Keratinocyte (primary cell): Measurements from ENCODE around the gene DNM2. TPM values are rescaled to one million over a fixed set of nuclear protein-coding genes. Genes with fewer than 3 reads are reported as not detected.

ENCODE experiments used
- DNase-seq: peaks from one replicate; pipeline ENCODE4 v3.0.0-alpha.2; 2011; ENCODE audit warnings: low read depth, missing footprints, low spot score
- FAIRE-seq: peaks from 2 replicates; lab custom pipeline; 2011; peaks lifted over from hg19 to GRCh38; lab: Jason Lieb, UNC
- H2AFZ ChIP-seq: 2 replicates; pipeline ENCODE4 v1.6.0; 2012; ENCODE audit warnings: low read length, control low read depth, inconsistent platforms; ENCODE audit not compliant: control insufficient read depth
- H3K27ac ChIP-seq: 2 replicates; pipeline ENCODE4 v1.5.1; 2011; ENCODE audit warnings: low read length; ENCODE audit not compliant: control insufficient read depth, insufficient read depth
- H3K27me3 ChIP-seq: 3 replicates; pipeline ENCODE4 v1.6.0; 2011; ENCODE audit warnings: low read length; ENCODE audit not compliant: control insufficient read depth, insufficient read depth; ENCODE audit errors: extremely low read depth
- H3K36me3 ChIP-seq, 2 experiments: 2 replicates in 1 of 2; 3 replicates in 1 of 2; pipeline ENCODE4 v1.5.1; 2011; ENCODE audit warnings: low read length in 2 of 2, mild to moderate bottlenecking in 1 of 2; ENCODE audit not compliant: control insufficient read depth in 2 of 2, insufficient read depth in 2 of 2; ENCODE audit errors: extremely low read depth in 1 of 2
- H3K4me1 ChIP-seq: 3 replicates; pipeline ENCODE4 v1.5.1; 2011; ENCODE audit warnings: low read length; ENCODE audit not compliant: control insufficient read depth, insufficient read depth; ENCODE audit errors: extremely low read depth
- H3K4me2 ChIP-seq: 3 replicates; pipeline ENCODE4 v1.6.0; 2011; ENCODE audit warnings: low read depth, low read length; ENCODE audit not compliant: control insufficient read depth, insufficient read depth; ENCODE audit errors: extremely low read depth
- H3K4me3 ChIP-seq, 3 experiments: fragments of 200-600 bp in 1 of 3; sonication (generic) in 1 of 3; 2 replicates in 2 of 3; 3 replicates in 1 of 3; pipeline ENCODE4 v1.5.1; 2011 to 2016; ENCODE audit warnings: low read length in 3 of 3, mild to moderate bottlenecking in 3 of 3, control low read depth in 2 of 3, inconsistent platforms in 1 of 3, low read depth in 1 of 3, mixed read lengths in 1 of 3, mixed run types in 1 of 3, moderate library complexity in 1 of 3; ENCODE audit not compliant: control insufficient read depth in 2 of 3, insufficient read depth in 2 of 3; ENCODE audit errors: extremely low read depth in 1 of 3
- H3K79me2 ChIP-seq: 2 replicates; pipeline ENCODE4 v1.6.0; 2012; ENCODE audit warnings: low read length; ENCODE audit not compliant: control insufficient read depth, insufficient read depth
- H3K9ac ChIP-seq: 3 replicates; pipeline ENCODE4 v1.6.0; 2011; ENCODE audit warnings: low read length; ENCODE audit not compliant: control insufficient read depth, insufficient read depth; ENCODE audit errors: extremely low read depth
- H3K9me1 ChIP-seq: 3 replicates; pipeline ENCODE4 v1.6.0; 2011; ENCODE audit warnings: low read length; ENCODE audit not compliant: control insufficient read depth, insufficient read depth; ENCODE audit errors: extremely low read depth
- H3K9me3 ChIP-seq: 2 replicates; pipeline ENCODE4 v1.5.1; 2012; ENCODE audit warnings: low read depth, low read length; ENCODE audit not compliant: control insufficient read depth
- H4K20me1 ChIP-seq: 3 replicates; pipeline ENCODE4 v1.6.0; 2011; ENCODE audit warnings: low read length; ENCODE audit not compliant: control insufficient read depth, insufficient read depth; ENCODE audit errors: extremely low read depth
- CTCF ChIP-seq, 3 experiments: IDR thresholded peaks in 1 of 3; conservative IDR thresholded peaks in 1 of 3; optimal IDR thresholded peaks in 1 of 3; 2 replicates in 2 of 3; 3 replicates in 1 of 3; pipeline versions ENCODE3 to v1.5.1; 2011; ENCODE audit warnings: low read length in 3 of 3, mild to moderate bottlenecking in 3 of 3, moderate library complexity in 2 of 3, control low read depth in 1 of 3, inconsistent platforms in 1 of 3; ENCODE audit not compliant: insufficient read depth in 2 of 3; ENCODE audit errors: extremely low read depth in 1 of 3
- EZH2 ChIP-seq: IDR thresholded peaks from one replicate; pipeline ENCODE4 v1.6.1; 2012; ENCODE audit warnings: inconsistent platforms, mild to moderate bottlenecking, low read length, moderate library complexity
- dilution Hi-C: fragments of 300-500 bp; cut with MboI; formaldehyde crosslinking; loops from one replicate; pipeline ENCODE4 v1.7.0; 2020; ENCODE audit warnings: low sequenced_read_pairs; ENCODE audit not compliant: extremely low pct_ligation_motif_present
- polyA plus RNA-seq, 5 experiments: library from polyadenylated mRNA; depleted of rRNA in 3 of 5; stranded (reverse) in 3 of 5; stranded (forward) in 1 of 5; unstranded in 1 of 5; fragments of >200 nt; gene quantifications; 1 replicate in 1 of 5; 2 replicates in 3 of 5; 3 replicates in 1 of 5; pipeline versions ENCODE4 v1.2.1 to v1.2.3, GENCODE V29; 2011 to 2012; ENCODE audit warnings: missing spikeins in 2 of 5, low read depth in 1 of 5, low replicate concordance in 1 of 5

DNM2 gene
- polyA plus RNA-seq, 1 donor (not counting 4 experiments of a cell fraction or from before 2014, with no cell fraction given): 60.1 TPM

GRCh38 chr19:10838377-10838776 is 120.5 kb downstream of the DNM2 start:
- no peak overlapping the region for H3K9ac ChIP-seq
- H3K79me2 ChIP-seq: no peaks in the 10 kb centered on the region
- no peaks in the 10 kb centered on the region for H3K27me3 ChIP-seq
- no peaks in the 10 kb centered on the region for H4K20me1 ChIP-seq
- H2AFZ ChIP-seq: no peak overlapping the region
- H3K36me3 ChIP-seq: peaks cover 2 to 3% of the 10 kb centered on the region in 2 experiments
- peaks cover 2% of the 10 kb centered on the region for H3K9me1 ChIP-seq
- no peaks in the 10 kb centered on the region for H3K9me3 ChIP-seq
- no peak overlapping the region for H3K4me3 ChIP-seq
- TF ChIP-seq EZH2: no peak
- no peak for TF ChIP-seq CTCF (optimal IDR thresholded peaks at IDR 0.05 in 1 of 3, IDR thresholded peaks at IDR 0.05 in 1 of 3, conservative IDR thresholded peaks at IDR 0.05 in 1 of 3; ENCODE audit: extremely low read depth in 1 of 3, insufficient read depth in 2 of 3, low read length in 3 of 3)
- peaks cover 5% of the 10 kb centered on the region for H3K4me1 ChIP-seq
- H3K4me2 ChIP-seq: no peak overlapping the region
- FAIRE-seq (no peak), DNase-seq (no peak)
- H3K27ac ChIP-seq: no peak overlapping the region
- dilution Hi-C loops: no loop called here

GRCh38 chr19:10839114-10840050 is 121.5 kb downstream of the DNM2 start:
- no peak overlapping the region for H3K4me3 ChIP-seq
- H3K79me2 ChIP-seq: no peaks in the 10 kb centered on the region
- H3K4me1 ChIP-seq: peaks cover 5% of the 10 kb centered on the region
- no peak for FAIRE-seq
- no peaks in the 10 kb centered on the region for H3K36me3 ChIP-seq
- no peak for DNase-seq
- peaks cover 2% of the 10 kb centered on the region for H3K9me1 ChIP-seq
- no peak for TF ChIP-seq CTCF (optimal IDR thresholded peaks at IDR 0.05 in 1 of 3, IDR thresholded peaks at IDR 0.05 in 1 of 3, conservative IDR thresholded peaks at IDR 0.05 in 1 of 3; ENCODE audit: extremely low read depth in 1 of 3, insufficient read depth in 2 of 3, low read length in 3 of 3)
- no peak for TF ChIP-seq EZH2
- no peak overlapping the region for H3K9ac ChIP-seq
- H3K9me3 ChIP-seq: no peaks in the 10 kb centered on the region
- dilution Hi-C loops: no loop called here
- no peak overlapping the region for H2AFZ ChIP-seq
- H3K4me2 ChIP-seq: no peak overlapping the region
- no peak overlapping the region for H3K27ac ChIP-seq
- H3K27me3 ChIP-seq: no peaks in the 10 kb centered on the region
- H4K20me1 ChIP-seq: no peaks in the 10 kb centered on the region
